Testis (tissue), 3 donors: ENCODE data around the gene DCHS2. TPM values are rescaled to one million over a fixed set of nuclear protein-coding genes. Genes with fewer than 3 reads are reported as not detected.

Experiments used
- DNase-seq: peaks from one replicate; pipeline ENCODE4 v3.0.0-alpha.2; 2019
- H3K27ac ChIP-seq, 2 donors: fragments of 200-600 bp; sonication (generic); one replicate each; pipeline ENCODE4 v1.5.1; 2019
- H3K27me3 ChIP-seq: fragments of 200-600 bp; sonication (generic); one replicate; pipeline ENCODE4 v1.5.1; 2019
- H3K36me3 ChIP-seq: fragments of 200-600 bp; sonication (generic); one replicate; pipeline ENCODE4 v1.5.1; 2017; ENCODE audit warnings: low read depth; ENCODE audit errors: missing control alignments
- H3K4me1 ChIP-seq: fragments of 200-600 bp; sonication (generic); one replicate; pipeline ENCODE4 v1.5.1; 2019
- H3K4me3 ChIP-seq, 2 donors: fragments of 200-600 bp; sonication (generic); one replicate each; pipeline ENCODE4 v1.5.1; 2017 to 2019
- H3K9me3 ChIP-seq: fragments of 200-600 bp; sonication (generic); one replicate; pipeline ENCODE4 v1.5.1; 2017
- CTCF ChIP-seq, 3 experiments: fragments of 450-650 bp in 2 of 3; fragments of 200-600 bp in 1 of 3; sonication (generic) in 1 of 3; IDR thresholded peaks; one replicate each; pipeline ENCODE4 v1.5.1; 2016 to 2019; ENCODE audit warnings: antibody characterized with exemption in 3 of 3, mild to moderate bottlenecking in 2 of 3, moderate library complexity in 1 of 3
- POLR2A ChIP-seq: fragments of 450-650 bp; IDR thresholded peaks from one replicate; pipeline ENCODE4 v1.6.1; 2017; ENCODE audit warnings: antibody characterized with exemption, mild to moderate bottlenecking, moderate library complexity
- WGBS, 2 donors: methylation state at CpG; one replicate each; pipeline ENCODE4 v1.1.5; 2018; 5-methylcytosine and 5-hydroxymethylcytosine counted together
- intact Hi-C: fragments of 100-400 bp; cut with DNase I; formaldehyde crosslinking; loops from one replicate; pipeline ENCODE4 v1.15.1; 2023; ENCODE audit warnings: low total_unique reads
- polyA plus RNA-seq: library from polyadenylated mRNA; stranded (reverse); fragments of 350-450 nt; fragmentation: Illumina TruSeq; extraction: RNeasy Lipid Tissue Mini Kit (QIAGEN cat#74804); gene quantifications from one replicate; pipeline ENCODE4 v1.2.3, GENCODE V29; 2014; ENCODE audit warnings: low read depth, low replicate concordance; ENCODE audit not compliant: insufficient read depth
- total RNA-seq, 2 donors: library from RNA; depleted of rRNA; stranded (reverse); fragments of >200 nt; gene quantifications; one replicate each; pipeline ENCODE4 v1.2.3, GENCODE V29; 2016

DCHS2 gene
- total and polyA plus RNA-seq, 3 donors from 2014 or later: 2.4 to 6.5 (median 4.7) TPM

GRCh38 chr4:154489558-154490233, 1.9 kb downstream of the DCHS2 start:
- peak overlapping the region; percentile 3 to 40 for H3K4me3 ChIP-seq
- H3K9me3 ChIP-seq: no peaks in the 10 kb centered on the region
- H3K27ac ChIP-seq: no peak overlapping the region
- DNase-seq: no peak
- peaks cover 5% of the 10 kb centered on the region for H3K4me1 ChIP-seq
- no peaks in the 10 kb centered on the region for H3K27me3 ChIP-seq
- 45 to 48% methylated on average over 13 to 49 of the region's 56 CpGs for WGBS, 2 donors
- H3K36me3 ChIP-seq: no peaks in the 10 kb centered on the region
- no peak for TF ChIP-seq CTCF (IDR thresholded peaks at IDR 0.05)
- TF ChIP-seq POLR2A: no peak
- intact Hi-C loops: no loop called here

- Histone ChIP-seq H3K4me3 (no peak overlapping the region), H3K9me3 (no peaks in the 10 kb centered on the region), H3K4me1 (peaks cover 5% of the 10 kb centered on the region), H3K36me3 (no peaks in the 10 kb centered on the region), H3K27ac (no peak overlapping the region), H3K27me3 (no peaks in the 10 kb centered on the region)
- DNase-seq: no peak
- 90 to 97% methylated on average over 4 of the region's 4 CpGs for WGBS, 2 donors
- no peak for TF ChIP-seq POLR2A
- TF ChIP-seq CTCF (IDR thresholded peaks at IDR 0.05): no peak
- intact Hi-C loops: no loop called here
These were observed 4.5 kb downstream of the DCHS2 start for GRCh38 chr4:154487145-154487544.

GRCh38 chr4:154485127-154485773, 6.3 kb downstream of the DCHS2 start:
- 61% methylated on average over 4 of the region's 4 CpGs for WGBS, 2 donors
- DNase-seq: no peak
- Histone ChIP-seq H3K27me3 (no peaks in the 10 kb centered on the region), H3K9me3 (no peaks in the 10 kb centered on the region), H3K4me3 (no peak overlapping the region), H3K36me3 (no peaks in the 10 kb centered on the region), H3K4me1 (no peaks in the 10 kb centered on the region), H3K27ac (no peak overlapping the region)
- TF ChIP-seq POLR2A (no peak), CTCF (IDR thresholded peaks at IDR 0.05) (no peak)
- intact Hi-C loops: no loop called here

GRCh38 chr4:154478547-154478946, 13.1 kb downstream of the DCHS2 start:
- intact Hi-C loops: no loop called here
- Histone ChIP-seq H3K36me3 (no peaks in the 10 kb centered on the region), H3K4me1 (no peaks in the 10 kb centered on the region), H3K9me3 (no peaks in the 10 kb centered on the region), H3K27ac (no peak overlapping the region), H3K27me3 (no peaks in the 10 kb centered on the region), H3K4me3 (no peak overlapping the region)
- no peak for TF ChIP-seq POLR2A
- no peak for TF ChIP-seq CTCF (IDR thresholded peaks at IDR 0.05)
- no peak for DNase-seq
- WGBS, 2 donors: 89 to 93% methylated on average over 4 of the region's 4 CpGs

- H3K4me1 ChIP-seq: no peaks in the 10 kb centered on the region
- 92 to 95% methylated on average over 2 of the region's 2 CpGs for WGBS, 2 donors
- TF ChIP-seq CTCF (IDR thresholded peaks at IDR 0.05): no peak
- TF ChIP-seq POLR2A: no peak
- intact Hi-C loops: no loop called here
- no peaks in the 10 kb centered on the region for H3K9me3 ChIP-seq
- no peak overlapping the region for H3K27ac ChIP-seq
- DNase-seq: no peak
- H3K27me3 ChIP-seq: no peaks in the 10 kb centered on the region
- H3K36me3 ChIP-seq: no peaks in the 10 kb centered on the region
- no peak overlapping the region for H3K4me3 ChIP-seq
These were observed 13.5 kb downstream of the DCHS2 start for GRCh38 chr4:154478128-154478527.
